ENCODE measurements around the gene DCTN3. TPM values are rescaled to one million over a fixed set of nuclear protein-coding genes. Genes with fewer than 3 reads are reported as not detected.

DCTN3 gene
- total RNA-seq, 1 donor from 2014 or later = 94.8 TPM

GRCh38 chr9:34665067-34665380 lies 44.7 kb upstream of the DCTN3 start:
- Mint-ChIP-seq H3K4me3 (ENCODE audit: unreplicated experiment) (peak overlapping the region; percentile 89), H3K4me1 (ENCODE audit: low read depth, unreplicated experiment) (peaks cover 2% of the 10 kb centered on the region), H3K27me3 (ENCODE audit: low read depth, unreplicated experiment) (no peaks in the 10 kb centered on the region), H3K27ac (ENCODE audit: unreplicated experiment) (no peak overlapping the region), H3K36me3 (ENCODE audit: low read depth, unreplicated experiment) (peaks cover 32% of the 10 kb centered on the region), H3K9me3 (ENCODE audit: unreplicated experiment) (peaks cover 4% of the 10 kb centered on the region)
- H2AFZ ChIP-seq (ENCODE audit: low read depth, low read length) = peak overlapping the region; percentile 94
- peaks cover 17% of the 10 kb centered on the region for H4K20me1 ChIP-seq (ENCODE audit: insufficient read depth, low read length)
- TF ChIP-seq EZH2 (IDR thresholded peaks at IDR 0.05; ENCODE audit: insufficient read depth, low read length) = no peak
- TF ChIP-seq, protein P1, sequence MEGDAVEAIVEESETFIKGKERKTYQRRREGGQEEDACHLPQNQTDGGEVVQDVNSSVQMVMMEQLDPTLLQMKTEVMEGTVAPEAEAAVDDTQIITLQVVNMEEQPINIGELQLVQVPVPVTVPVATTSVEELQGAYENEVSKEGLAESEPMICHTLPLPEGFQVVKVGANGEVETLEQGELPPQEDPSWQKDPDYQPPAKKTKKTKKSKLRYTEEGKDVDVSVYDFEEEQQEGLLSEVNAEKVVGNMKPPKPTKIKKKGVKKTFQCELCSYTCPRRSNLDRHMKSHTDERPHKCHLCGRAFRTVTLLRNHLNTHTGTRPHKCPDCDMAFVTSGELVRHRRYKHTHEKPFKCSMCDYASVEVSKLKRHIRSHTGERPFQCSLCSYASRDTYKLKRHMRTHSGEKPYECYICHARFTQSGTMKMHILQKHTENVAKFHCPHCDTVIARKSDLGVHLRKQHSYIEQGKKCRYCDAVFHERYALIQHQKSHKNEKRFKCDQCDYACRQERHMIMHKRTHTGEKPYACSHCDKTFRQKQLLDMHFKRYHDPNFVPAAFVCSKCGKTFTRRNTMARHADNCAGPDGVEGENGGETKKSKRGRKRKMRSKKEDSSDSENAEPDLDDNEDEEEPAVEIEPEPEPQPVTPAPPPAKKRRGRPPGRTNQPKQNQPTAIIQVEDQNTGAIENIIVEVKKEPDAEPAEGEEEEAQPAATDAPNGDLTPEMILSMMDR (IDR thresholded peaks at IDR 0.05; ENCODE audit: insufficient read depth, low read depth, low read length) = no peak
- no peak for DNase-seq (ENCODE audit: low read depth)
- no peaks in the 10 kb centered on the region for H3K9me3 ChIP-seq (ENCODE audit: insufficient read depth, low read depth, low read length)
- no peaks in the 10 kb centered on the region for H3K27me3 ChIP-seq (ENCODE audit: insufficient read depth, low read length)
- H3K9ac ChIP-seq (ENCODE audit: low read length) = peak overlapping the region; percentile 75
- no peak overlapping the region for H3K27ac ChIP-seq (ENCODE audit: low read depth, low read length)
- H3K4me1 ChIP-seq (ENCODE audit: insufficient read depth, low read length) = peaks cover 12% of the 10 kb centered on the region
- peaks cover 14% of the 10 kb centered on the region for H3K79me2 ChIP-seq (ENCODE audit: insufficient read depth, low read length)
- no peaks in the 10 kb centered on the region for H3K36me3 ChIP-seq (ENCODE audit: insufficient read depth, low read length)
- peak overlapping the region; percentile 94 for H3K4me2 ChIP-seq (ENCODE audit: low read length)
- FAIRE-seq = no peak
- H3K4me3 ChIP-seq (ENCODE audit: insufficient read depth, low read depth, low read length) = peak overlapping the region; percentile 64

DNA sequence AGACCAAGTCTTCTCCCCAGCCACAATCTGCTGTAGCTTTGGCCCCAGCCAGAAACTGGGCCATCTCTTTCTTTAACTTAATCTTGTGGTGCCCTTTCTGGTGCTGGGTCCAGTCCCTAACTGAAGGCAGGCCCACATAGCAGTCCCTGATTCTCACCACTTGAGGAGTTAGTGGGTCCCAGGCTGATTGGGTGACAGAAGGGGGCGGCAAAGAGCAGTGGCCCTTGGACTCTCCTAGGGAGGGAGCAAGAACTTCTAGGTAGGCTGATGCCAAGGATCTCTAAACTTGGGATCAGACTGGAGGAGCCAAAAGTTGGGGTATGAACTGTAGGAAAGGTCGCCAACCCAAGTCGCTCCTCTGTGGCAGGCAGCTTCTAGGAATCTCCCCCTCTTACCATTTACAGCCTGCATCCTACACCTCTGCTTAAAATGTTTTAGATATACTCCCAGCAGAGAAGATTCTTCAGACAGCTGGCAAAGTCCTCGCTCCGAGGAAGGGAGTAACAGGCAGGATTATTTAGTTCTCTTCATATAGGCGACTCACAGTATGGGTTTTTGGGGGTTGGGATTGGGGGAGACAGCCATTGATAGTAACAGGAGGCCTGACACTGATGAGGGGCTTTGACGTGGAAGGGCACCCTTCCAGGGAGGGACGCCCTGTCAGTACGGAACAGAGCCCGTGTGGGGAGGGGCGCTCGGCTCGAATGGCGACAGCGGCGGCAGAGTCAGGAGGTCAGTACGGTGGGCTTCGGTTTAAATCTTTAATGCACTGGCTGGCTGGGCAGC lies 44.2 kb upstream of the DCTN3 start:
- H3K9me3 Mint-ChIP-seq (ENCODE audit: unreplicated experiment) = peaks cover 4% of the 10 kb centered on the region
- Histone ChIP-seq H3K9ac (ENCODE audit: low read length) (peak overlapping the region; percentile 75), H4K20me1 (ENCODE audit: insufficient read depth, low read length) (peaks cover 17% of the 10 kb centered on the region), H2AFZ (ENCODE audit: low read depth, low read length) (peak overlapping the region; percentile 94), H3K27me3 (ENCODE audit: insufficient read depth, low read length) (no peaks in the 10 kb centered on the region), H3K36me3 (ENCODE audit: insufficient read depth, low read length) (no peaks in the 10 kb centered on the region), H3K4me1 (ENCODE audit: insufficient read depth, low read length) (peaks cover 12% of the 10 kb centered on the region), H3K27ac (ENCODE audit: low read depth, low read length) (no peak overlapping the region), H3K79me2 (ENCODE audit: insufficient read depth, low read length) (peaks cover 14% of the 10 kb centered on the region), H3K4me2 (ENCODE audit: low read length) (peak overlapping the region; percentile 94), H3K9me3 (ENCODE audit: insufficient read depth, low read depth, low read length) (no peaks in the 10 kb centered on the region), H3K4me3 (ENCODE audit: insufficient read depth, low read depth, low read length) (peak overlapping the region; percentile 64)
- peak; percentile 28 for DNase-seq (ENCODE audit: low read depth)
- peaks cover 2% of the 10 kb centered on the region for H3K4me1 Mint-ChIP-seq (ENCODE audit: low read depth, unreplicated experiment)
- FAIRE-seq = no peak
- peak overlapping the region; percentile 71 for H3K27ac Mint-ChIP-seq (ENCODE audit: unreplicated experiment)
- H3K27me3 Mint-ChIP-seq (ENCODE audit: low read depth, unreplicated experiment) = no peaks in the 10 kb centered on the region
- peak overlapping the region; percentile 89 for H3K4me3 Mint-ChIP-seq (ENCODE audit: unreplicated experiment)
- H3K36me3 Mint-ChIP-seq (ENCODE audit: low read depth, unreplicated experiment) = peaks cover 27% of the 10 kb centered on the region
- no peak for TF ChIP-seq EZH2 (IDR thresholded peaks at IDR 0.05; ENCODE audit: insufficient read depth, low read length)
- TF ChIP-seq, protein P1 (IDR thresholded peaks at IDR 0.05; ENCODE audit: insufficient read depth, low read depth, low read length) = peak; percentile 77

GRCh38 chr9:34663303-34663605 lies 43.0 kb upstream of the DCTN3 start:
- H3K4me1 ChIP-seq (ENCODE audit: insufficient read depth, low read length) = peaks cover 12% of the 10 kb centered on the region
- H3K9me3 Mint-ChIP-seq (ENCODE audit: unreplicated experiment) = no peaks in the 10 kb centered on the region
- TF ChIP-seq, protein P1 (IDR thresholded peaks at IDR 0.05; ENCODE audit: insufficient read depth, low read depth, low read length) = no peak
- TF ChIP-seq EZH2 (IDR thresholded peaks at IDR 0.05; ENCODE audit: insufficient read depth, low read length) = no peak
- DNase-seq (ENCODE audit: low read depth) (no peak), FAIRE-seq (no peak)
- H3K4me1 Mint-ChIP-seq (ENCODE audit: low read depth, unreplicated experiment) = peaks cover 2% of the 10 kb centered on the region
- H3K9me3 ChIP-seq (ENCODE audit: insufficient read depth, low read depth, low read length) = no peaks in the 10 kb centered on the region
- H3K36me3 Mint-ChIP-seq (ENCODE audit: low read depth, unreplicated experiment) = peaks cover 15% of the 10 kb centered on the region
- no peaks in the 10 kb centered on the region for H3K27me3 Mint-ChIP-seq (ENCODE audit: low read depth, unreplicated experiment)
- no peak overlapping the region for H3K27ac ChIP-seq (ENCODE audit: low read depth, low read length)
- H3K27me3 ChIP-seq (ENCODE audit: insufficient read depth, low read length) = no peaks in the 10 kb centered on the region
- H3K9ac ChIP-seq (ENCODE audit: low read length) = no peak overlapping the region
- no peak overlapping the region for H3K4me2 ChIP-seq (ENCODE audit: low read length)
- peaks cover 12% of the 10 kb centered on the region for H4K20me1 ChIP-seq (ENCODE audit: insufficient read depth, low read length)
- H3K4me3 Mint-ChIP-seq (ENCODE audit: unreplicated experiment) = no peak overlapping the region
- peak overlapping the region; percentile 11 for H3K27ac Mint-ChIP-seq (ENCODE audit: unreplicated experiment)
- H3K79me2 ChIP-seq (ENCODE audit: insufficient read depth, low read length) = peaks cover 14% of the 10 kb centered on the region
- no peak overlapping the region for H3K4me3 ChIP-seq (ENCODE audit: insufficient read depth, low read depth, low read length)
- no peak overlapping the region for H2AFZ ChIP-seq (ENCODE audit: low read depth, low read length)
- no peaks in the 10 kb centered on the region for H3K36me3 ChIP-seq (ENCODE audit: insufficient read depth, low read length)

Data from astrocyte (in vitro differentiated cells and primary cell).